ENCODE results near the gene BTNL8.

- TF ChIP-seq CTCF (IDR thresholded peaks at IDR 0.05; ENCODE audit: poor library complexity) (no peak), EZH2 (IDR thresholded peaks at IDR 0.05; ENCODE audit: borderline replicate concordance) (no peak)
Observed at GRCh38 chr5:180975338-180975737, 76.4 kb downstream of the BTNL8 start.

Measured in hepatocyte (in vitro differentiated cells).